Measurements from ENCODE around the gene DCUN1D2.
"Not testable (repeated sequence)": the region's sequence is repeated elsewhere in the genome, so short reads cannot be mapped to it uniquely, and the experiment has no call there.

The DCUN1D2 gene

GRCh38 chr13:113452466-113452865, 38.0 kb downstream of the DCUN1D2 start:
- DNase-seq (ENCODE audit: low read depth in 1 of 2, low spot score in 1 of 2), result no peak
- Histone ChIP-seq H3K27me3 (ENCODE audit: insufficient read depth, poor library complexity, severe bottlenecking) (no peaks in the 10 kb centered on the region), H3K4me3 (replicated peaks; ENCODE audit: insufficient read depth, low read length) (no peak overlapping the region), H3K27ac (replicated peaks) (no peak overlapping the region)
- no peak for TF ChIP-seq SPI1 (IDR thresholded peaks at IDR 0.05; ENCODE audit: borderline replicate concordance, low read depth)
- TF ChIP-seq CTCF (IDR thresholded peaks at IDR 0.05; ENCODE audit: insufficient read depth, low read length), result no peak
- no peak for TF ChIP-seq GABPA (IDR thresholded peaks at IDR 0.05; ENCODE audit: low read depth)
- TF ChIP-seq POLR2AphosphoS5 (IDR thresholded peaks at IDR 0.05; ENCODE audit: low read depth), result no peak
- no peak for TF ChIP-seq REST (IDR thresholded peaks at IDR 0.05; ENCODE audit: insufficient replicate concordance, low read depth)

GRCh38 chr13:113451951-113452421, 38.5 kb downstream of the DCUN1D2 start:
- H3K27ac ChIP-seq (replicated peaks), result no peak overlapping the region
- H3K4me3 ChIP-seq (replicated peaks; ENCODE audit: insufficient read depth, low read length), result no peak overlapping the region
- DNase-seq (ENCODE audit: low read depth in 1 of 2, low spot score in 1 of 2), result no peak
- TF ChIP-seq CTCF (IDR thresholded peaks at IDR 0.05; ENCODE audit: insufficient read depth, low read length), result no peak
- no peak for TF ChIP-seq REST (IDR thresholded peaks at IDR 0.05; ENCODE audit: insufficient replicate concordance, low read depth)
- TF ChIP-seq POLR2AphosphoS5 (IDR thresholded peaks at IDR 0.05; ENCODE audit: low read depth), result no peak
- no peak for TF ChIP-seq SPI1 (IDR thresholded peaks at IDR 0.05; ENCODE audit: borderline replicate concordance, low read depth)
- no peak for TF ChIP-seq GABPA (IDR thresholded peaks at IDR 0.05; ENCODE audit: low read depth)
- no peaks in the 10 kb centered on the region for H3K27me3 ChIP-seq (ENCODE audit: insufficient read depth, poor library complexity, severe bottlenecking)

- peak; percentile 16 to 68 for DNase-seq (ENCODE audit: low read depth in 1 of 2, low spot score in 1 of 2)
- not testable (repeated sequence) for H3K27ac ChIP-seq (replicated peaks); H3K4me3 ChIP-seq (replicated peaks; ENCODE audit: insufficient read depth, low read length); H3K27me3 ChIP-seq (ENCODE audit: insufficient read depth, poor library complexity, severe bottlenecking)
Measured at GRCh38 chr13:113450861-113451620, 39.5 kb downstream of the DCUN1D2 start.

- H3K27me3 ChIP-seq (ENCODE audit: insufficient read depth, poor library complexity, severe bottlenecking); H3K27ac ChIP-seq (replicated peaks); H3K4me3 ChIP-seq (replicated peaks; ENCODE audit: insufficient read depth, low read length); DNase-seq (ENCODE audit: low read depth in 1 of 2, low spot score in 1 of 2): not testable (repeated sequence)
Measured at GRCh38 chr13:113450348-113450744, 40.2 kb downstream of the DCUN1D2 start.

All from HL-60 (cell line).